Measurements from ENCODE around the gene GJC2. TPM values are rescaled to one million over a fixed set of nuclear protein-coding genes. Genes with fewer than 3 reads are reported as not detected.
A peak's percentile ranks its signal among the peaks of the same experiment; 100 is the strongest.

GJC2 gene
- total RNA-seq, 2 experiments from 2014 or later, result 2.1 to 2.4 TPM

DNA sequence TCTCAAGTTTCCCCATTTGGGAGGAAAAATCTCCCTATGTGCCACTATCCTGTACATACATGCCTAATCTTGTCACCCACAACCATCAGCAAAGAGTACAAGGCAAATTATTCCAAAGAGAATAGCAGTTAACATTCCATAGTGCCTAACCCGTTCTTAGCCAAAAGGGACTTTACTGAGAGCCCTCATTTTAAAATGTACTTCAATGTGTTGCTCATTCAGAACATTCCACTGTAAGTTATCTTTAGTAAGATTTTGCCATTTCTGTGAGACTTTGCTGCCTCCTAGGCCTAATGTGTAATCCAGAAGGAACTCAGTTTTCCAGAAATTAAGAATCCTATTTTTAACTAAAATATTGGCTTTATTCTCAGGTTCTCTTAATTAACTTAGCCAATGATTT lies 29.4 kb upstream of the GJC2 start:
- DNase-seq, result no peak
- Mint-ChIP-seq H3K9me3 (no peaks in the 10 kb centered on the region), H3K36me3 (ENCODE audit: low read depth) (no peaks in the 10 kb centered on the region), H3K27me3 (no peaks in the 10 kb centered on the region), H3K4me1 (ENCODE audit: low read depth) (no peaks in the 10 kb centered on the region), H3K27ac (no peak overlapping the region), H3K4me3 (no peak overlapping the region)
- no peak for ATAC-seq (ENCODE audit: poor library complexity)
- no peaks in the 10 kb centered on the region for H3K4me1 ChIP-seq (ENCODE audit: insufficient read depth, low read length)
- TF ChIP-seq CTCF (IDR thresholded peaks at IDR 0.05), result no peak
- intact Hi-C loops (cut with DNase I, micrococcal nuclease), result no loop called here
- H3K27ac ChIP-seq (ENCODE audit: low read depth in 1 of 2, low read length in 2 of 2), result no peak overlapping the region
- H3K36me3 ChIP-seq (ENCODE audit: insufficient read depth, low read length), result no peaks in the 10 kb centered on the region
- H3K4me3 ChIP-seq (ENCODE audit: low read length), result no peak overlapping the region
- no peaks in the 10 kb centered on the region for H3K9me3 ChIP-seq (ENCODE audit: control insufficient read depth in 1 of 2, insufficient read depth in 1 of 2, low read length in 2 of 2)
- peaks cover 0 to 2% of the 10 kb centered on the region in 2 experiments for H3K27me3 ChIP-seq (ENCODE audit: control insufficient read depth in 1 of 2, insufficient read depth in 2 of 2, low read length in 2 of 2)
- ChIA-PET CTCF (no interaction called here), POLR2A (interaction anchor here (0.9 to 1.3 kb wide), 2 partner anchors 11 to 12 kb away, joined by 3 read pairs; no protein-coding TSS in a partner anchor)

- no peak for TF ChIP-seq CTCF (IDR thresholded peaks at IDR 0.05)
- no peak overlapping the region for H3K4me3 Mint-ChIP-seq
Observed at GRCh38 chr1:228120857-228121489, 28.8 kb upstream of the GJC2 start.

DNA sequence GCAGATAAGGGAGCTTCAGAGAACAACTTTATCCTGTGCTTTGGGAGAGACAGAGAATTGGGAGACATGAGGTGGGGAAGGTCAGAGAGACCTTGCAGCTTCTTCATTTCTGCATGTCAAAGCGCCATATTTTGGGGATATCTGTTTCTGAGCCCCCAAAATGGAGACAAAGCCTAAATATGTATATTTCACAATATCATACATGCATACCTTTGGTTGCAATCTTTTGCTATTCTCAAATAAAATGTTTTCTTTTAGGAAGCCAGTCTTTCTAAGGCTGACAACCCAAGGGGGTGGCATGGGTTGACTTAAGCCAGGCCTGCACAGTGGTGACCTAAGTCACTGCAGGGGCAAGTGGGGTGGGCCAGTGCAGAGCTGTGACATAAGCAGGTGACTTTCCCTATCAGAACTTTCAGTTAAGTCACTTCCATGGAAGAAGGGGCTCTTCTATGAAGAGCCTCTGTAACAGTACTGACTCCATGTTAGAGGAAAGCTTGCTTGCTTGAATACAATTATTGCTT lies 26.7 kb upstream of the GJC2 start:
- TF ChIP-seq CTCF (IDR thresholded peaks at IDR 0.05), result no peak
- H3K27ac ChIP-seq (ENCODE audit: low read depth in 1 of 2, low read length in 2 of 2), result no peak overlapping the region
- intact Hi-C loops (cut with DNase I, micrococcal nuclease), result no loop called here
- no peaks in the 10 kb centered on the region for H3K36me3 Mint-ChIP-seq (ENCODE audit: low read depth)
- no peaks in the 10 kb centered on the region for H3K9me3 Mint-ChIP-seq
- DNase-seq (no peak), ATAC-seq (ENCODE audit: poor library complexity) (no peak)
- ChIA-PET CTCF (interaction anchor here (1.3 kb wide), 1 partner anchor 43 kb away, joined by 3 read pairs; no protein-coding TSS in a partner anchor), POLR2A (interaction anchor here (1.1 kb wide), 1 partner anchor 16 kb away, joined by 3 read pairs; no protein-coding TSS in a partner anchor)
- H3K4me1 Mint-ChIP-seq (ENCODE audit: low read depth), result no peaks in the 10 kb centered on the region
- H3K27me3 ChIP-seq (ENCODE audit: control insufficient read depth in 1 of 2, insufficient read depth in 2 of 2, low read length in 2 of 2), result peaks cover 0 to 3% of the 10 kb centered on the region in 2 experiments
- H3K36me3 ChIP-seq (ENCODE audit: insufficient read depth, low read length), result no peaks in the 10 kb centered on the region
- no peak overlapping the region for H3K4me3 ChIP-seq (ENCODE audit: low read length)
- no peaks in the 10 kb centered on the region for H3K9me3 ChIP-seq (ENCODE audit: control insufficient read depth in 1 of 2, insufficient read depth in 1 of 2, low read length in 2 of 2)
- H3K27ac Mint-ChIP-seq, result no peak overlapping the region
- H3K27me3 Mint-ChIP-seq, result peaks cover 8% of the 10 kb centered on the region
- H3K4me3 Mint-ChIP-seq, result no peak overlapping the region
- H3K4me1 ChIP-seq (ENCODE audit: insufficient read depth, low read length), result no peaks in the 10 kb centered on the region

More at GRCh38 chr1:228120857-228121489, 28.8 kb upstream of the GJC2 start:
- Histone ChIP-seq H3K4me3 (ENCODE audit: low read length) (no peak overlapping the region), H3K36me3 (ENCODE audit: insufficient read depth, low read length) (no peaks in the 10 kb centered on the region), H3K4me1 (ENCODE audit: insufficient read depth, low read length) (no peaks in the 10 kb centered on the region), H3K27ac (ENCODE audit: low read depth in 1 of 2, low read length in 2 of 2) (no peak overlapping the region), H3K27me3 (ENCODE audit: control insufficient read depth in 1 of 2, insufficient read depth in 2 of 2, low read length in 2 of 2) (peaks cover 0 to 3% of the 10 kb centered on the region in 2 experiments), H3K9me3 (ENCODE audit: control insufficient read depth in 1 of 2, insufficient read depth in 1 of 2, low read length in 2 of 2) (no peaks in the 10 kb centered on the region)
- peak; percentile 64 for ATAC-seq (ENCODE audit: poor library complexity)
- no peak overlapping the region for H3K27ac Mint-ChIP-seq
- H3K4me1 Mint-ChIP-seq (ENCODE audit: low read depth), result no peaks in the 10 kb centered on the region
- ChIA-PET CTCF (interaction anchor here (1.1 kb wide), 1 partner anchor 10 kb away, joined by 3 read pairs; no protein-coding TSS in a partner anchor), POLR2A (no interaction called here)
- H3K27me3 Mint-ChIP-seq, result no peaks in the 10 kb centered on the region
- DNase-seq, result peak in 3 of 14 experiments; percentile 33
- H3K9me3 Mint-ChIP-seq, result no peaks in the 10 kb centered on the region
- H3K36me3 Mint-ChIP-seq (ENCODE audit: low read depth), result no peaks in the 10 kb centered on the region
- intact Hi-C loops (cut with DNase I, micrococcal nuclease), result no loop called here
